Bronchus fibroblast of lung (primary cell): ENCODE results near the gene GCNT4. TPM values are rescaled to one million over a fixed set of nuclear protein-coding genes. Genes with fewer than 3 reads are reported as not detected.

ENCODE experiments used
- total RNA-seq: library from RNA; depleted of rRNA; stranded (reverse); fragments of >200 nt; gene quantifications from 2 replicates; pipeline ENCODE4 v1.2.3, GENCODE V29; 2015

The GCNT4 gene
- 0.30 and 0.34 TPM in 2 replicates for total RNA-seq

GRCh38 chr5:75052192-75053053 is at the start of gene GCNT4:
Gene GCNT4 (minus strand): TSS chr5:75052558. CDS start chr5:75030037, 22,521 bp downstream.

Other genes starting within 250 kb of the GCNT4 start
- gene FAM169A, start 186.2 kb downstream of the GCNT4 start, total RNA-seq = 0.89 and 2.5 TPM in 2 replicates
- under 0.01 TPM in 2 replicates for gene ANKRD31, start 184.3 kb upstream of the GCNT4 start, total RNA-seq